Fibroblast of skin of right biceps (primary cell): Measurements from ENCODE around the gene PRAMEF6.
"Not testable (repeated sequence)": the region's sequence is repeated elsewhere in the genome, so short reads cannot be mapped to it uniquely, and the experiment has no call there.

ENCODE experiments used
- DNase-seq: peaks from one replicate; pipeline ENCODE4 v3.0.0-alpha.2; 2013

The PRAMEF6 gene

GRCh38 chr1:12947480-12947879 is at the start of gene PRAMEF6:
PRAMEF6 (minus strand) TSS chr1:12947580; CDS start chr1:12942518, 5,062 bp downstream.
- not testable (repeated sequence) for DNase-seq

GRCh38 chr1:12924368-12924767 is 23.0 kb downstream of the PRAMEF6 start:
- DNase-seq = not testable (repeated sequence)

DNA sequence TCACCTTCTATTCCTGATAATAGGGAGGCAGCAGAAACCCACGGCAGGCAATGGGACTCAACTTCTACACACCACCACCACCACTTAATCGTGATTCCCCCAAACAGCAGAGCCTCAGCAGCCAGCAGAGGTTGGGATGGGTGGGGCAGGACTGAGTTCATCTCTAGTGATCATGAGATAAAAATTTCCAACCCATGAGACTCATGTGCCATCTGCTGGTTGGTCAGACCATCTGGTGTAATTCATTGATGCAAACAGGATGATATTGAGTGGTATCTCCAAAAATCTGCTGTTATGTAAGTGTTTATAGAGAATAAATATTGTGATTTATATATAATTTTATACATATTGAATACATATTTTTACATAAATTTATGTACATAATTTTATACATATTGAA is 25.6 kb downstream of the PRAMEF6 start:
- not testable (repeated sequence) for DNase-seq

DNA sequence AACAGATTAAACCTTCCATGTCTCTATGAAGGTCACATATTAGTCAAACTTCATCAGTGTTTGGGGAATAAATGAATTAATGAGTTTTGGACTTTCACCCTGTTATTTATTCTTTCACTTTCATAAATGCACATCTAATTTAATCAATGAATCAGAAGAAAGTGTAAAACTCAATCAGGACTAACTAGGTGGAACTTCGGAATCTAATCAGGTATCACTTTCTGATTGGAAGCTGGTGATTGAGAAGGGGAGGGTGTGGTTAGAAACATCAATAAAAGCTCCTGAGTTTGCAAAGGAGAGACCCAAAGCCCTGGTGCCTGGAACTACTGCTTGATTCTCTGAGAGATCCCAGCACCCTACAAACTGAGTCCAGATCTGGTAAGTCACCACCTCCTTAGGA is 31.1 kb downstream of the PRAMEF6 start, which contains the start of gene PRAMEF7:
Gene PRAMEF7 (plus strand): TSS at position 301 of the 400 bp plus-strand sequence. CDS start 1,083 bp downstream, outside the sequence.
- DNase-seq = not testable (repeated sequence)

- DNase-seq = not testable (repeated sequence)
Measured at GRCh38 chr1:12903793-12904572, 43.4 kb downstream of the PRAMEF6 start.

DNA sequence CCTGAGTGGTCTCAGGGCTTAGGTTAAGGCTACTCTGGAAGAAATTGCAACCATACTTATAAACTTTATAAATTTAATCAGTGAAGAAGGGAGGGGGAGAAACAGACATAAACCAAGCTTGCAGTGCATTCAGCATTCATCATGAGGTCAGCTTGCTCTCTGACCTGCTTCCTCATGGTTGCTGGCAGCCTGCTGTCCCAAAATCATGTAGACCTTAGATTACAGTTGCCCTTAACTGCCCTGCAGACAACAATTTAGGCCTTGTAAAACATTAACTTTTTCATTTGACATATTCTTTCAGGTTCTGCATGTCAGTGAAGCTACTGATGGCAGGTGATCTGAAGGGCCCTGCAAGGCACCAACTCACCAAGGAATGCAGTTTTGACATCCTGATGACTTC is 48.2 kb downstream of the PRAMEF6 start:
- DNase-seq = not testable (repeated sequence)

- not testable (repeated sequence) for DNase-seq
Measured at GRCh38 chr1:12898170-12898569, 49.2 kb downstream of the PRAMEF6 start, which contains the start of gene PRAMEF10. PRAMEF10 (minus strand) TSS chr1:12898270; CDS start chr1:12895847, 2,423 bp downstream.
